ENCODE data around the gene MYO16.
"Not testable (repeated sequence)": the region's sequence is repeated elsewhere in the genome, so short reads cannot be mapped to it uniquely, and the experiment has no call there.

MYO16 gene

DNA sequence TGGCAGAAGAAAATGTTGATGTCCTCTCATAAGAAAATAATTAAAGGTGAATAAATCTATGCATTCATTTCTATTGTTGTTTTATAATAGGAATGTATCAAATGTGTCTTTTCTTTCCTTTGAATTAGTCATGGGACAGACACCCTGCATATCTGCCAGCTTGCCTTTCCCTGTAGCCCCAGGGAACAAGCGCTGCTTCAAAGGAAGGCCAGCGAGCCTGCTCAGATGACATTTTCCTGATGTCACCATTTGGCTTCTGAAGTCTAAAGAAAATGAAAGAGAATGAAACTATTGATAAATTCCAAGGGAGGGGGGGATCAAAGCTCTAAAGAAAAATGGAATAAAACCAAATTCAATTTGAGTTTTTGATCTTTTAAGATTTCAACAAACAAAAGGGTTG lies 582.2 kb downstream of the MYO16 start:
- no peak for DNase-seq

DNA sequence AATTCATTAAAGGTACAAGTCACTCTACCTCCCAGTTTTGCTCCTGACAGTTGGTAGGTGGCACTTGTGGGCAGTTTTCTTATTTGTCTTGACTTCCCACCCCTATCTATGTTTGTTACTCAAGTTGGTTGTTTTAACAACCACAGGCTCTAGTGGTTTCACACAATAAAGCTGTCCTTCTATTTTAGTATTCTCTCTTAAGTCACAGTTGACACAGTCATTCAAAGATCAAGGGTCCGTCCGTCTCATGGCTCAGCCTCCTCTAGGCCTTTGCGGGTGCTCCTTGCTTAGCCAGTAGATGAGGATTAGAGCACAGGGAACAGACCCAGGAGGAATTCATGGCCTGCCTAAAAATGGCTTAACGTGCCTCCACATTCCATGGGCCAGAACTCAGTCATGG lies 583.2 kb downstream of the MYO16 start:
- DNase-seq = no peak

DNA sequence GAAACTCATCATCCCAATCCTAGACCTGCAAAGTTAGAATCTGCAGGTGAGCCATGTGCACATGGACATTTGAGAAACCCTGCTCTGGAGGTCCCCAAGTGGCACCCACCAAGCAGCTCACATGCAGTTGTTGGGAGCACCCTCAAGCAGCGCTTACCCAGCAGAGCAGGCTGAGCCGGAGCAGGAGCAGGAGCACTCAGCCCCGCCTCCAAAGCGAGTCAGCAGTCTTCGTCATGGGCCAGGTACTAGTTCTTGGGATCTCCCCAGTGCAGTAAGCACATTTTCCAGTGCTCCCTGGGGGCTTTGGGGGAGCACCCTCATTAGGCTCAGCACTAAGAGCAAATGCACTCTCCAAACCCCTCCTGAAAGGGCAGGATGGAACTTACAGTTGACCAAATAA lies 584.3 kb downstream of the MYO16 start:
- DNase-seq = no peak

GRCh38 chr13:109214393-109214792 lies 585.0 kb downstream of the MYO16 start:
- no peak for DNase-seq

- DNase-seq = no peak
Measured at GRCh38 chr13:109215377-109215776, 586.0 kb downstream of the MYO16 start.

DNA sequence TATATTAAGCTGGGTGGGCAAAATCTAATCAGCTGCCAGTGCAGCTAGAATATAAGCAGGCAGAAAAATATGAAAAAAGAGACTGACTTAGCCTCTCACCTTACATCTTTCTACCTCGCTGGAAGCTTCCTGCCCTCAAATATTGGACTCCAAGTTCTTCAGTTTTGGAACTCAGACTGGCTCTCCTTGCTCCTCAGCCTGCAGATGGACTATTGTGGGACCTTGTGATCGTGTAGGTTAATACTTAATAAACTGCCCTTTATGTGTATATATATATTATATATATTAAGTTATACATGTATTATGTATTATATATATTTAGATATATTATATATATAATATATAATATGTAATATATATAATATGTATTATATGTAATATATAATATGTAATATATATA lies 588.1 kb downstream of the MYO16 start:
- not testable (repeated sequence) for DNase-seq

GRCh38 chr13:109220631-109221030 lies 591.2 kb downstream of the MYO16 start:
- no peak for DNase-seq

- DNase-seq = no peak
Measured at GRCh38 chr13:109224033-109224432, 594.6 kb downstream of the MYO16 start.

DNA sequence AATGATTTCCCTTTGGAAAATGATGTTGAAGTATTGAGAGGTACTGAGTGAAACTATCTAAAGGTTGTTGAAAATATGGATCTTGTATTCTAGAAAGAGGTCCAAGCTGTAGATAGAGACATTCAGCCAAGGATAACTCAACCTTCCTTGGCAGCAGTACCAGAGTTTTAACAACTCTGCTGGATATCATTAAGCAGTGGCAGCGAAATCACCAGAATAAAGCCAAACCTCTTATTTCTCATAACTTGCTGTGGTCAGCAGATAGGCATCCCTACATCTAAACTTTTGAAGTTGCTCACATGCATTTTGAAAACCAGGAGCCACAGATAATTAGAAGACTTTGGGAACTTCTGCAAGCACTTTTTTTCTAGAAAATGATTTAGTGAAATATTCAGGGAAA lies 597.2 kb downstream of the MYO16 start:
- no peak for DNase-seq

- no peak for DNase-seq
Measured at GRCh38 chr13:109227344-109227940, 598.0 kb downstream of the MYO16 start.

DNA sequence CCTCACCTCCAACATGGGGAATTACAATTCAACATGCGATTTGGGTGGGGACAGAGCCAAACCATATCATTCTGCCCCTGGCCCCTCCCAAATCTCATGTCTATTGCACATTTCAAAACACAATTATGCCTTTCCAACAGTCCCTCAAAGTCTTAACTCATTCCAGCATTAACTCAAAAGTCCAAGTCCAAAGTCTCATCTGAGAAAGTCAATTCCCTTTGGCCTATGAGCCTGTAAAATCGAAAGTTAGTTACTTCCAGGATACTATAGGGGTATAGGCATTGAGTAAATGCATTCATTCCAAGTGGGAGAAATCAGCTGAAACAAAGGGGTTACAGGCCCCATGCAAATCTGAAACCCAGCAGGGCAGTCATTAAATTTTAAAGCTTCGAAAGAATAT lies 598.8 kb downstream of the MYO16 start:
- DNase-seq = no peak

DNA sequence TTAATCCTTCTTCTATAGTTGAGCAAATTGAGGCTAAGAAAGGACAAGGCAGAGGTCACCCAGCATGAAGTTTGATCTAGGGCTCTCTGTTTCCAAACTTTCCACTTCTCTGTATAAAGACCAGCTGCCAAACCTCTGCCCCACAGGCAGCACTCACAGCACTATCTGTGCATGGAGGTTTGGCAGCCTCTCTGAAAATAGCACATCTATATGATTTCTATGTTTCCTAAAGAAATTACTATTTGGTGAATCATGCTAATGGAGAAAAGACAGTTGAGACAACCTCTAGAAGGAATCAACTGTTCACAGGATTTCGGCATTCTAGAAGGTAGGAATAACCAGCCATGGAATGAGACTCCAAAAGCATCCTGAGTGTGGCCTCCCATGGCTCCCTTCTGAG lies 602.5 kb downstream of the MYO16 start:
- DNase-seq = no peak

DNA sequence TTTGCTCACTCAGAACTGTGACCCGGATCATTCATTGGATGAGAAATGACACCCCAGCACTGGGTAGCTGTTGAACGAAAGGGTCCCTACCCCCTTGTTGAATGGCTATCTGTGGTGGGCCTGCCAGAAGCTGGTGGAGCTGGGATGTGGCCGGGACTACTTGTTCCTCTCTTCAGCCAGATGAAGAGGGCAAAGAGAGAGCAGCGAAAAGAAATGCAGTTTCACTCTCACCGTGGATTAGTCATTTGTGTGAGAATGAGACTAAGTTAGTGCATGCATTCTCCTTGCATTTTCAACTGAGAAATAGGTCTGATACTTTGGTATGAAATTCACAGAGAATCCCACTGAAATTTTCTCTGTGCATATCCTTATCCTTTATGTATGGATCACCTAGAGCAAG lies 603.9 kb downstream of the MYO16 start:
- no peak for DNase-seq

- DNase-seq = no peak
Measured at GRCh38 chr13:109235901-109236300, 606.5 kb downstream of the MYO16 start.

GRCh38 chr13:109241160-109241559 lies 611.7 kb downstream of the MYO16 start:
- DNase-seq = no peak

DNA sequence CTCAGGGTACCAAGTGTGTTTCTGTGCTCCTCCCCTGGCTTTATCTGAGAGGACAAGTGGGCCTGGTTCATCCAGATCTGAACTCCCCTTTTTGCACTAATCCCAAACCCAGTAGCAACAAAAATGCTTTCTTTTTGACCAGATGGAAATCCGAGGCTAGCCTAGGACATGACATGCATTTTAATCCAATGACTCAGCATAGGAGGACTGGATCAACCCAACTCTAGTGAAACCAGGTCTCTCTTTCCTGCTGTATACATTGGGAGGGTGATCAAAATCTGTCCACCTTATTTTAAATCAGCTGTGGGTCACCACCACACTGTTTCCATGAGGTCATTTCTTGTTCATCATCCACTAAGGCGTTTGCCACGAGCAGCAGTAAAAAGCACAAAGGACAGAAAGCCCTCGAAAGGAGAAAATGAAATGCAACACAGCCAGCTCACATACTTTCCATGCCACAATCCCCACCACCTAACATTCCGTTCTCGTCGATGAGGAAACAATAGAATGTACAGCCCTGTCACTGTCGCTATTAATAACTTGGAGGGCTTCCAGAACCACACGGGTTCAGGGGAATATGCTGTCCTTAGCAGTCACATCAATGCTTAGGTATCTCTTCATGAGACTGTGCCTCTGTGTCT lies 614.0 kb downstream of the MYO16 start:
- DNase-seq = no peak

GRCh38 chr13:109244566-109244965 lies 615.2 kb downstream of the MYO16 start:
- no peak for DNase-seq

DNA sequence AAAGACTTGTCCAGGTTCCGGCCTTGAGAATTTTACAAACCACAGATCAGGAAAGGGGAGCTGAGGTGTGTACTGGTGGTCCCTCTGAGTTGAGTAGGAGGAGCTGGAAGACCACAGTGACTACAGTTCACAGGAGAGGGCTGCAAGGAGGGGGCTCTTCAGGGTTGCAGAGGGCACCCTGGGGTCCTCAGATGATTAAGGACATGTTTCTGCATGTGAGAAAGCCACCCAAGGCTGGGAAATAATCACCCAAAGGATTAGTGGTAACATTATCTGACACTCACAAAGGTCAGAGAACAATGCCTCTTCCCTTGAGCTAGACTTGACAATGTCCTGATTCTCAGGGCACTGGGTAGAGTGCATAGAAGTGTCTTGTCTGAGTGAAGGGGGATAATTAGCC lies 616.6 kb downstream of the MYO16 start:
- no peak for DNase-seq

DNA sequence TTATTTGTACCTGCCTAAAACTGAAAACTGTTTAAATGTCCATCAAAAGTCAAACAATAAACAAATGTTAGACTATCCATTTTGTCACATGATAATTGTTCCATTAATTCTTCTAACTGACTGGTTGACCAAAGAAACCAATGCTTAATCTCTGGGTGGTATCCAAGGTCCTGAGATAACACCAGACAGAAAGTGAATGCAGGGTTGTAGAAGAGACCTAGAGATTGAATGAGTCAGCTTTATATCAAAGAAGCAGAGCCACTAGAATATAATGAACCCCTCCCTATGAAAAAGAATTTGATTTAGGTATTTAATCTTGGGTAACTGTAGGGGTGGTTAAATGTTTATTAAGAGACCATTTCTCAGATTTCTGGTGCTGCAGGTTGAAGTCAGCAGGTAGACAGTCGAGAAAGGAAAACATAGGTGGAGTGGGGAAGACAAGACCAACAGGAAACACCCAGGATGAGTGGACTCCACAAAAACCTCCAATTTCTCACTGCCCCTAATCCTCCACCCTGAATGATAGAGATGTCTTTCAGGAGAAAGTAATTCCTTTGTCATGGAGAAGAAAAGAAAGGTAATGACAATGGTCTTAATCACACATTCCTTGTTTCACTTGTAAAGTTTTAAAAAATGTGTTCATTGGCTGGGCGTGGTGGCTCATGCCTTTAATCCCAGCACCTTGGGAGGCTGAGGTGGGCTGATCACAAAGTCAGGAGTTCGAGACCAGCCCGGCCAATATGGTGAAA lies 620.5 kb downstream of the MYO16 start:
- DNase-seq = no peak

- no peak for DNase-seq
Measured at GRCh38 chr13:109251956-109252355, 622.5 kb downstream of the MYO16 start.

DNA sequence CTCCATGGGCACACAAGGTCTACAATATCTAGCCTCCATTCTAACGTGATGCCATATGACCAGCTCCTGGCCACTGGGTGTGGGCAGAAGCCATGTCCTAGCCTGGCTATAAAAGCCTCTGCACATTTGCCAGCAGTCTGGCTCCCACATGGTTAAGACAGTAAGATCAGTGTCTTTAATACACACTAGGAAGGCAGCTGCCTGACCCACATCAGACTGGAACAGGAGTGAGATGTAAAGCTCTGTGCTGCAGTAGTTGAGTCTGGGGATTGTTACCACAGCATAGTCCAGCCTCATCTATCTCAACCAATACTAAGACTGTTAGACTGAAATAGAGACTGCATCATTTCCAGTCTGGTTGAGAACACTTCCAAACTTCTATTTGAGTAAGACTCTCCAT lies 623.9 kb downstream of the MYO16 start:
- DNase-seq = no peak

DNA sequence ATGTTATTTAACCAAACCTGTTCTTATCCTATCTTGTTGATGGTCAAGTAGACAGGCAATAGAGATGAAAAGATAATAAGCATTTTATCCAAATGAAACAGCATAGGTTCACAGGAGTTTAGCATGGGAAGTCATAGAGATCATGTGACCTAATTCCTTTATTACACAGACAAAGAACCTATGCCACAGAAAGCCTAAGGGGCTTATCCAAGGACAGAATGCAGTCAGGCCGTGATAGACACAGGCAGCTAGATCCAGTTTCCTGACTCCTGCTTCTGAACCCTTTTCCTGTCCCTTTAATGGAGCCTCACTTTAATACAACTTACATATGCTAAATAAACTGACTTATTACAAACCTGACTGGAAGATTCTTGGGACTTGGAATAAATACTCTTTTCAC lies 624.9 kb downstream of the MYO16 start:
- no peak for DNase-seq

DNA sequence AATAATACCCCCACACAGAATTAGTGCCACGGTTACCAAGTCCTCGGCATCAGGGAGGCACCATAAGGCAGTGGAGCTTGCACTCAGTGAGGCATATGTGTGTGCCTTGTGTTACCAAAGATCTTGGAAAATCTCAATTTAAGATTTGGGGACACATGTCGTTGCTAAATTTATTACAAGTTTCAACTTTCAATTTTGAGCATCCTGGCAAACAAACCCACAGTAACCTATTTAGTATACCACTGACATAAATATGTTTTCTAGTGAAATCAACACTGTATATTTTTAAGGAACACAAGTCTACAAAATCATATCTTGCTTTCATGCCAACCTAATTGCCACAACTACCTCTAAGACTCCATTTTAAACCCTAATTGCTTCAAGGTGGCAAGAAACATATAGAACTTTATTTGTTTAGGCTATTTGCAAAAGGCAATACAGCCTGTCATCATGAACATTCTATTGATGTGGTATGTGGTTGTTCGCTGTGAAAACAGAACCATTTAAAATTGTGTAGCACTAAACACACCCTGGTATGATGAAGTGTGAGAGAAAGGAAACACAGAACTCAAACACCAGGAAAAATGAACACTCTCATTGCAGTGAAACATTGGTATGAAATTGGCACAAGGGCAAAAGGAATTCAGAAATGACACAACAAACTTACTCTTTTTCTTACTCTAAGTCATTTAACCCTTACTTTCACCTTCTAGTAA lies 625.9 kb downstream of the MYO16 start:
- DNase-seq = no peak

Measured in NCI-H2029 treated with DMSO at 0.1 percent for 48 hours (cell line).